Transverse colon (tissue), 4 donors: Measurements from ENCODE around the gene ZNRD2. TPM values are rescaled to one million over a fixed set of nuclear protein-coding genes. Genes with fewer than 3 reads are reported as not detected.

Experiments
- DNase-seq: peaks from one replicate; pipeline ENCODE4 v3.0.0-alpha.2; 2019
- H3K27ac ChIP-seq, 4 donors: fragments of 200-600 bp; sonication (generic); 2 replicates each; pipeline ENCODE4 v1.5.1; 2016 to 2018; ENCODE audit warnings: inconsistent platforms in 4 of 4
- H3K27me3 ChIP-seq: fragments of 200-600 bp; sonication (generic); 2 replicates; pipeline ENCODE4 v1.5.1; 2017; ENCODE audit warnings: inconsistent platforms
- H3K36me3 ChIP-seq, 4 donors: fragments of 200-600 bp; sonication (generic); 2 replicates each; pipeline ENCODE4 v1.5.1; 2017 to 2019; ENCODE audit warnings: inconsistent platforms in 4 of 4
- H3K4me1 ChIP-seq, 4 donors: fragments of 200-600 bp; sonication (generic); 2 replicates each; pipeline ENCODE4 v1.5.1; 2017 to 2020; ENCODE audit warnings: inconsistent platforms in 4 of 4
- H3K4me3 ChIP-seq, 4 donors: fragments of 200-600 bp; sonication (generic); 1 replicate in 1 of 4; 2 replicates in 3 of 4; pipeline versions ENCODE4 v1.5.1 to v1.6.1; 2017 to 2019; ENCODE audit warnings: inconsistent platforms in 4 of 4
- H3K9me3 ChIP-seq, 2 donors: fragments of 200-600 bp; sonication (generic); 2 replicates each; pipeline ENCODE4 v1.5.1; 2017 to 2019; ENCODE audit warnings: inconsistent platforms in 2 of 2
- EP300 ChIP-seq: sonication (generic); formaldehyde crosslinking; IDR thresholded peaks from one replicate; pipeline ENCODE4 v1.6.1; 2017; ENCODE audit warnings: antibody characterized with exemption, low read depth
- POLR2A ChIP-seq: fragments of 450-650 bp; IDR thresholded peaks from one replicate; pipeline ENCODE4 v1.6.1; 2016; ENCODE audit warnings: antibody characterized with exemption, mild to moderate bottlenecking, moderate library complexity
- POLR2AphosphoS5 ChIP-seq, 3 donors: sonication (generic); formaldehyde crosslinking; IDR thresholded peaks; one replicate each; pipeline ENCODE4 v1.6.1; 2016; ENCODE audit warnings: antibody characterized with exemption in 3 of 3
- WGBS, 2 donors: methylation state at CpG; one replicate each; pipeline ENCODE4 v1.1.5; 2018; ENCODE audit warnings: low coverage in 1 of 2; 5-methylcytosine and 5-hydroxymethylcytosine counted together
- in situ Hi-C, 4 donors: fragments of 200-750 bp; cut with MboI; loops; one replicate each; pipeline versions ENCODE4 v1.15.0 to v1.15.1; 2017; ENCODE audit warnings: low sequenced_read_pairs in 3 of 4, low pct_ligation_motif_present in 1 of 4, low pct_unique_long_range_greater_than_20kb in 1 of 4
- intact Hi-C: fragments of 100-400 bp; cut with DNase I; formaldehyde crosslinking; loops from one replicate; pipeline ENCODE4 v1.15.1; 2023; ENCODE audit warnings: low total_unique reads
- total RNA-seq, 4 donors: library from RNA; depleted of rRNA; stranded (reverse); fragments of >200 nt; gene quantifications; one replicate each; pipeline ENCODE4 v1.1.0, GENCODE V29; 2016
- TF ChIP-seq, protein P1 (sequence below), 5 experiments: fragments of 200-600 bp in 3 of 5; fragments of 450-650 bp in 2 of 5; sonication (generic) in 3 of 5; IDR thresholded peaks; 1 replicate in 2 of 5; 2 replicates in 3 of 5; pipeline ENCODE4 v1.5.1; 2016 to 2017; ENCODE audit warnings: antibody characterized with exemption in 5 of 5, inconsistent platforms in 3 of 5, mild to moderate bottlenecking in 2 of 5, moderate library complexity in 1 of 5

ZNRD2 gene
- total RNA-seq, 4 donors from 2014 or later, result 6.4 to 38.4 (median 27.9) TPM

DNA sequence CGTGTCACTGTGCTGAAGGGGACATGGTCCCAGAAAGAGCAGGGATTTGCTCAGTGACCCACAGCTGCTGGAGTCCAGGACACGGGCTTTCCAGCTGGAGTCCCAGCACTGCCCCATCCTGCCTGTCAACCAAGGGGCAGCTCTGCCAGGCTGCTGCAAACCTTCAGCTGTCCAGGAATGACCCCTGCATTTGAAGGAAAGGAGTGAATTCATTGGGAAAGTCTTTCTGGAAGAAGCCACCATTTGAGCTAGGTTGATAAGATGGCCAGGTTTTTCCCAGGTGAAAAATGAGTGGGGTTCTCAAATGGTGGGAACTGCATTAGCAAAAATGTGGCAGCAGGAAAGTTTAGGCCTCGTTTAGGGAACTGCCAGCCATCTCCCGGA is 16.0 kb downstream of the ZNRD2 start:
- Histone ChIP-seq H3K27ac (peak overlapping the region; percentile 70 to 85 (median 72)), H3K27me3 (no peaks in the 10 kb centered on the region), H3K9me3 (no peaks in the 10 kb centered on the region), H3K4me1 (peaks cover 15 to 34% (median 26%) of the 10 kb centered on the region in 4 donors), H3K36me3 (peaks cover 0 to 7% (median 0%) of the 10 kb centered on the region in 4 donors), H3K4me3 (no peak overlapping the region)
- no peak for DNase-seq
- intact Hi-C loops (no loop called here), in situ Hi-C loops (no loop called here)
- TF ChIP-seq EP300 (no peak), POLR2AphosphoS5 (IDR thresholded peaks at IDR 0.05) (no peak), POLR2A (no peak)
- TF ChIP-seq, protein P1, sequence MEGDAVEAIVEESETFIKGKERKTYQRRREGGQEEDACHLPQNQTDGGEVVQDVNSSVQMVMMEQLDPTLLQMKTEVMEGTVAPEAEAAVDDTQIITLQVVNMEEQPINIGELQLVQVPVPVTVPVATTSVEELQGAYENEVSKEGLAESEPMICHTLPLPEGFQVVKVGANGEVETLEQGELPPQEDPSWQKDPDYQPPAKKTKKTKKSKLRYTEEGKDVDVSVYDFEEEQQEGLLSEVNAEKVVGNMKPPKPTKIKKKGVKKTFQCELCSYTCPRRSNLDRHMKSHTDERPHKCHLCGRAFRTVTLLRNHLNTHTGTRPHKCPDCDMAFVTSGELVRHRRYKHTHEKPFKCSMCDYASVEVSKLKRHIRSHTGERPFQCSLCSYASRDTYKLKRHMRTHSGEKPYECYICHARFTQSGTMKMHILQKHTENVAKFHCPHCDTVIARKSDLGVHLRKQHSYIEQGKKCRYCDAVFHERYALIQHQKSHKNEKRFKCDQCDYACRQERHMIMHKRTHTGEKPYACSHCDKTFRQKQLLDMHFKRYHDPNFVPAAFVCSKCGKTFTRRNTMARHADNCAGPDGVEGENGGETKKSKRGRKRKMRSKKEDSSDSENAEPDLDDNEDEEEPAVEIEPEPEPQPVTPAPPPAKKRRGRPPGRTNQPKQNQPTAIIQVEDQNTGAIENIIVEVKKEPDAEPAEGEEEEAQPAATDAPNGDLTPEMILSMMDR (IDR thresholded peaks at IDR 0.05), result no peak
- WGBS, 2 donors, result 44 to 79% methylated on average over 2 to 4 of the region's 4 CpGs

DNA sequence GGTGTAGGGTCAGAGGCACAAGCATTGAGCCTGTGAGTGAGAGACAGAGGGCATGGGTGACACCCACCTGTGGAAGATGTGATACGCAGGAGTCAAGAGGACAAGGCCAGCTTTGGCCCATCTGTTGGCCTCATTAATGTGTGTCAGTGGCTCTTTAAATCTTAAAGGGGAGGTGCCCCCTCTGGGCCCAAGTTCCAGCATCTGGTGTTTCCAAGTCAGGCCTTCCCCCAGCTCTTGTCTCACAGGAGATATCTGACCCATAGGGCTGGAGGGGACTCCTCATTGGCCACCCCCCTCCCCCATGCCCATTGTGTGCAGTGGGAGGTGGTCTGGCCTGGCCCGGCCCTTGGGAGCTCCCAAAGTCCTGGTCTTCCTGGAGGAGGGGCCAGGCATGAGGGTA is 16.4 kb downstream of the ZNRD2 start:
- in situ Hi-C loops, result no loop called here
- Histone ChIP-seq H3K4me1 (peaks cover 15 to 34% (median 26%) of the 10 kb centered on the region in 4 donors), H3K9me3 (no peaks in the 10 kb centered on the region), H3K4me3 (no peak overlapping the region), H3K36me3 (peaks cover 0 to 3% (median 0%) of the 10 kb centered on the region in 4 donors), H3K27me3 (no peaks in the 10 kb centered on the region), H3K27ac (peak overlapping the region; percentile 70 to 85 (median 72))
- TF ChIP-seq POLR2A (no peak), POLR2AphosphoS5 (IDR thresholded peaks at IDR 0.05) (no peak), EP300 (no peak)
- TF ChIP-seq, protein P1 (IDR thresholded peaks at IDR 0.05), result no peak
- no peak for DNase-seq
- WGBS, 2 donors, result 58% methylated on average over 2 of the region's 2 CpGs; no CpG with 5 or more reads in 1 of the 2 donors
- intact Hi-C loops, result no loop called here

DNA sequence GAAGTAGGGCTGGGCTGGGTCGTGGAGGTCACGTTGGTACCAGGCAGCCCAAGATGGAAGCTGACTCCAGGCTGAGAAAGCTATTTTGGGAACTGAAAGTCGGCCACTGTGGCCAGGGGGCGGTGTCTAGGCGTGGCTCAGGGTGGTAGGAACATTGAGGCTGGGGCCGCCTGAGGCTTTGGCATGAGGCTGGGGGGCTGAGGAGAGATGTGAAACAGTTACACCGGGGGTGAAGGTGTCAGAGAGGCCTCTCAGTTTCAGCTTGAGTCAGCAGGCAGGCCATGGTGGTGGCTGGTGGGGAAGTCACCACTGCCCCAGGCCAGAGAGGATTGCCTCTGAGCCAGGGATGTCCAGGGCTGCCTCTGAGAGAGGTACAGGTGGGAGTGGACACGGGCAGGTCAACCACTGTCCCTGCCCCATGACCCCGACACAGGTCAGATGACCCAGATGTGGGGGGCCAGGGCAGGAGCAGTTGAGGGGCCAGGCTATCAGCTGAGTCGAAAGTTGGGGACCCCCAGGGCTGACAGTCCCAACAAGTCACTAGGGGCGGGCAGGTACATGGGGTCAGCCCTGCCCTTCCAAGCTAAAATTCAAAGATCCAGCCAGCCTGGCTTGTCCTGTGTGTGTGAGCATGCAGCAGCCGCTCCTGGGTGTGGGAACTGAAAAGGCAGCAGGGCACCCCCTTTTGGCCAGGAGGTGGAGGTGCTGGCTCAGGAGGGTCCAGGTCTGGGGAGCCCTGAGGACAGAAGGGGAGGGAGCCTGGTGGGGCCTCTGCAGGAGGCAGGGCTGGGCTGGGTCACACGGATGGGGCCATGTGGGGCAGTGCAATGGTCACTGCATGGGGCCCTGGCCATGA is 18.1 kb downstream of the ZNRD2 start:
- Histone ChIP-seq H3K4me1 (peaks cover 23 to 41% (median 34%) of the 10 kb centered on the region in 4 donors), H3K27ac (peak overlapping the region; percentile 70 to 85 (median 72)), H3K27me3 (no peaks in the 10 kb centered on the region), H3K9me3 (no peaks in the 10 kb centered on the region), H3K36me3 (no peaks in the 10 kb centered on the region), H3K4me3 (no peak overlapping the region)
- DNase-seq, result peak; percentile 83
- WGBS, 2 donors, result 24 to 48% methylated on average over 2 to 13 of the region's 13 CpGs
- TF ChIP-seq, protein P1 (IDR thresholded peaks at IDR 0.05), result peak; percentile 49 to 73 (median 62)
- TF ChIP-seq POLR2AphosphoS5 (IDR thresholded peaks at IDR 0.05) (peak in 1 of 3 donors; percentile 9), POLR2A (no peak)
- intact Hi-C loops, result no loop called here
- in situ Hi-C loops, result no loop called here

DNA sequence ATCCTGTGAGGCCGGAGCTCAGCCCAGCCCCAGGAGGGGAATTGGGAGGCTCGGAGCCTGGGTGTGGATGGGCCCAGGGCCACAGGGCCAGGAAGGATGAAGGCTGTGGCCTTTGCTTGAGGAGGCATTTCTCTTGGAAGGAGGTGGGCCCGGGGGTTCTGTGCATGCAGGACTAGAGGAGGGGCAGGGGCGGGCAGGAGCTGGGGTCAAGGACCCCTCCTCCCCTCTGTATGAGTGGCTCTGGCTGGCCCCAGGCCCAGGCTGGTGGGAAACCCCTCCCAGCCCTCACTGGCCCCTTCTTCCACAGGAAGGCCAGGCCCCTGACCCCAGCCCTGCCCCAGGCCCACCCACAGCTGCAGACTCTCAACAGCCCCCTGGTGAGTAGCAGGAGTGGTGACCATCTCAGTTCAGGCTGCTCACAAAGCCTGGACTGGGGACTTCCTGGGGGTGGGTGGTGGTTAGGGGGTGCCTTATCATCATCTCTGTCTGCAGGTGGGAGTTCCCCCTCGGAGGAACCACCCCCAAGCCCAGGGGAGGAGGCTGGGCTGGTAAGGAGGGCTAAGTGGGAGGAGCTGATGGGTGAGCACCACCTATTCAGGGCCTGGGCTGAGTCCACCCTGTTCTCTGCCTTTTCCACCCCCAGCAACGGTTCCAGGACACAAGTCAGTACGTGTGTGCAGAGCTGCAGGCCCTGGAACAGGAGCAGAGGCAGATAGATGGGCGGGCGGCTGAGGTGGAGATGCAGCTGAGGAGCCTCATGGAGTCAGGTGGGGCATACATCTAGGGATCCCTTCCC is 19.4 kb downstream of the ZNRD2 start:
- H3K4me1 ChIP-seq, result peaks cover 23 to 46% (median 34%) of the 10 kb centered on the region in 4 donors
- intact Hi-C loops, result loop anchor here (5.0 kb wide), 1 partner anchor 47 kb away; no protein-coding TSS in a partner anchor
- peak overlapping the region in 2 of 4 donors; percentile 73 to 85 for H3K27ac ChIP-seq
- 70% methylated on average over 8 of the region's 9 CpGs; no CpG with 5 or more reads in 1 of the 2 donors for WGBS, 2 donors
- no peaks in the 10 kb centered on the region for H3K9me3 ChIP-seq
- no peaks in the 10 kb centered on the region for H3K36me3 ChIP-seq
- TF ChIP-seq EP300 (no peak), POLR2AphosphoS5 (IDR thresholded peaks at IDR 0.05) (no peak), POLR2A (no peak)
- TF ChIP-seq, protein P1 (IDR thresholded peaks at IDR 0.05), result no peak
- no peaks in the 10 kb centered on the region for H3K27me3 ChIP-seq
- H3K4me3 ChIP-seq, result no peak overlapping the region
- DNase-seq, result peak; percentile 25
- in situ Hi-C loops, result no loop called here
